T47D (cell line): ENCODE measurements around the gene RETREG1.
"Not testable (repeated sequence)": the region's sequence is repeated elsewhere in the genome, so short reads cannot be mapped to it uniquely, and the experiment has no call there.

Source experiments
- DNase-seq, 2 experiments: peaks; one replicate each; pipeline versions ENCODE4 v3.0.0 to v3.0.0-alpha.2; 2011 to 2012; ENCODE audit warnings: low read depth in 1 of 2, low spot score in 1 of 2
- JUND ChIP-seq: IDR thresholded peaks from 2 replicates; pipeline ENCODE4 v1.6.1; 2012; ENCODE audit warnings: low read depth
- in situ Hi-C: cut with HindIII; loops from 2 replicates; pipeline ENCODE4 v1.10.0; 2016; ENCODE audit warnings: low sequenced_read_pairs, low pct_unique_long_range_greater_than_20kb

Gene RETREG1

GRCh38 chr5:16639206-16639605, 22.4 kb upstream of the RETREG1 start:
- no peak for DNase-seq
- no peak for TF ChIP-seq JUND
- in situ Hi-C loops, result no loop called here

GRCh38 chr5:16628376-16628775, 11.6 kb upstream of the RETREG1 start:
- no peak for TF ChIP-seq JUND
- peak in 1 of 2 experiments; percentile 12 for DNase-seq
- in situ Hi-C loops, result no loop called here

- in situ Hi-C loops, result no loop called here
- no peak for TF ChIP-seq JUND
- peak in 1 of 2 experiments; percentile 51 for DNase-seq
Observed at GRCh38 chr5:16626696-16627264, 10.0 kb upstream of the RETREG1 start.

- DNase-seq, result no peak
- in situ Hi-C loops, result no loop called here
- no peak for TF ChIP-seq JUND
Observed at GRCh38 chr5:16625096-16625495, 8.3 kb upstream of the RETREG1 start.

GRCh38 chr5:16619136-16619535, 2.3 kb upstream of the RETREG1 start:
- in situ Hi-C loops, result no loop called here
- TF ChIP-seq JUND, result no peak
- DNase-seq, result no peak

- in situ Hi-C loops, result no loop called here
- DNase-seq, result no peak
Observed at GRCh38 chr5:16618138-16618897, 1.5 kb upstream of the RETREG1 start.

GRCh38 chr5:16617274-16617968, 624 bp upstream of the RETREG1 start:
- in situ Hi-C loops, result no loop called here
- TF ChIP-seq JUND, result no peak
- no peak for DNase-seq

More at GRCh38 chr5:16618138-16618897, 1.5 kb upstream of the RETREG1 start:
- no peak for TF ChIP-seq JUND

- DNase-seq, result peak; percentile 20 to 39
- in situ Hi-C loops, result no loop called here
- TF ChIP-seq JUND, result no peak
Observed at GRCh38 chr5:16615741-16616535, 859 bp downstream of the RETREG1 start.

- no peak for DNase-seq
- in situ Hi-C loops, result no loop called here
- TF ChIP-seq JUND, result no peak
Observed at GRCh38 chr5:16612007-16612406, 4.8 kb downstream of the RETREG1 start.

- DNase-seq, in situ Hi-C loops: not testable (repeated sequence)
Observed at GRCh38 chr5:16610896-16611295, 5.9 kb downstream of the RETREG1 start.

GRCh38 chr5:16609412-16609811, 7.4 kb downstream of the RETREG1 start:
- no peak for TF ChIP-seq JUND

GRCh38 chr5:16606628-16607027, 10.2 kb downstream of the RETREG1 start:
- in situ Hi-C loops, result no loop called here
- TF ChIP-seq JUND, result no peak
- no peak for DNase-seq

More at GRCh38 chr5:16609412-16609811, 7.4 kb downstream of the RETREG1 start:
- DNase-seq, result no peak
- in situ Hi-C loops, result no loop called here
